Large intestine (tissue), 3 donors: Measurements from ENCODE around the gene PTPRD. TPM values are rescaled to one million over a fixed set of nuclear protein-coding genes. Genes with fewer than 3 reads are reported as not detected.

ENCODE experiments used
- DNase-seq, 2 donors: peaks; one replicate each; pipeline versions ENCODE4 v3.0.0 to v3.0.0-alpha.2; 2013
- H3K27ac ChIP-seq: one replicate; pipeline ENCODE4 v1.5.1; 2013; ENCODE audit warnings: low read length
- H3K27me3 ChIP-seq: 2 replicates; pipeline ENCODE4 v1.6.1; 2013; ENCODE audit warnings: low read length; ENCODE audit not compliant: control insufficient read depth, insufficient read depth
- H3K36me3 ChIP-seq: 2 replicates; pipeline ENCODE4 v1.6.1; 2013; ENCODE audit warnings: low read length; ENCODE audit not compliant: control insufficient read depth, insufficient read depth
- H3K4me1 ChIP-seq: one replicate; pipeline ENCODE4 v1.6.1; 2013; ENCODE audit warnings: low read length; ENCODE audit not compliant: control insufficient read depth, insufficient read depth
- H3K4me3 ChIP-seq: one replicate; pipeline ENCODE4 v1.5.1; 2013; ENCODE audit warnings: low read length
- H3K9me3 ChIP-seq: one replicate; pipeline ENCODE4 v1.6.1; 2013; ENCODE audit warnings: mild to moderate bottlenecking, low read depth, low read length, moderate library complexity; ENCODE audit not compliant: control insufficient read depth
- WGBS: methylation state at CpG from one replicate; pipeline ENCODE4 v1.1.5; 2013; ENCODE audit warnings: low lambda C conversion rate; ENCODE audit not compliant: insufficient coverage; 5-methylcytosine and 5-hydroxymethylcytosine counted together
- polyA plus RNA-seq: library from polyadenylated mRNA; unstranded; fragments of 120-200 nt; gene quantifications from one replicate; pipeline ENCODE4 v1.2.1, GENCODE V29; 2013

Gene PTPRD
- polyA plus RNA-seq, 1 donor = 12.0 TPM

GRCh38 chr9:8860086-8860485 lies 1752.7 kb downstream of the PTPRD start:
- no peaks in the 10 kb centered on the region for H3K36me3 ChIP-seq
- peaks cover 6% of the 10 kb centered on the region for H3K4me1 ChIP-seq
- no peak overlapping the region for H3K4me3 ChIP-seq
- no peak for DNase-seq
- H3K27me3 ChIP-seq = peaks cover 39% of the 10 kb centered on the region
- H3K27ac ChIP-seq = no peak overlapping the region
- H3K9me3 ChIP-seq = peaks cover 6% of the 10 kb centered on the region

- peaks cover 39% of the 10 kb centered on the region for H3K27me3 ChIP-seq
- H3K9me3 ChIP-seq = peaks cover 6% of the 10 kb centered on the region
- no peak for DNase-seq
- no CpG with 5 or more reads among the region's 3 CpGs for WGBS
- no peak overlapping the region for H3K4me3 ChIP-seq
- H3K4me1 ChIP-seq = peaks cover 6% of the 10 kb centered on the region
- no peak overlapping the region for H3K27ac ChIP-seq
- H3K36me3 ChIP-seq = no peaks in the 10 kb centered on the region
These were observed 1753.4 kb downstream of the PTPRD start for GRCh38 chr9:8859416-8859815.

- WGBS = no CpG with 5 or more reads among the region's 27 CpGs
- DNase-seq = no peak
- H3K4me1 ChIP-seq = peaks cover 6% of the 10 kb centered on the region
- no peaks in the 10 kb centered on the region for H3K36me3 ChIP-seq
- H3K9me3 ChIP-seq = peaks cover 6% of the 10 kb centered on the region
- no peak overlapping the region for H3K27ac ChIP-seq
- peaks cover 39% of the 10 kb centered on the region for H3K27me3 ChIP-seq
- peak overlapping the region; percentile 48 for H3K4me3 ChIP-seq
These were observed 1754.1 kb downstream of the PTPRD start for GRCh38 chr9:8858596-8859161.

GRCh38 chr9:8857926-8858595 lies 1754.7 kb downstream of the PTPRD start:
- Histone ChIP-seq H3K27me3 (peaks cover 39% of the 10 kb centered on the region), H3K4me1 (peaks cover 6% of the 10 kb centered on the region), H3K4me3 (peak overlapping the region; percentile 48), H3K27ac (no peak overlapping the region), H3K9me3 (peaks cover 6% of the 10 kb centered on the region), H3K36me3 (no peaks in the 10 kb centered on the region)
- peak; percentile 20 to 54 for DNase-seq
- WGBS = no CpG with 5 or more reads among the region's 45 CpGs

- WGBS = no CpG with 5 or more reads among the region's 76 CpGs
- DNase-seq = peak in 1 of 2 donors; percentile 48
- Histone ChIP-seq H3K9me3 (peaks cover 6% of the 10 kb centered on the region), H3K4me1 (peaks cover 6% of the 10 kb centered on the region), H3K4me3 (peak overlapping the region; percentile 48), H3K36me3 (no peaks in the 10 kb centered on the region), H3K27ac (no peak overlapping the region), H3K27me3 (peaks cover 39% of the 10 kb centered on the region)
These were observed 1755.5 kb downstream of the PTPRD start for GRCh38 chr9:8857068-8857925.

GRCh38 chr9:8856396-8857067 lies 1756.3 kb downstream of the PTPRD start:
- H3K4me3 ChIP-seq = peak overlapping the region; percentile 46
- peaks cover 6% of the 10 kb centered on the region for H3K9me3 ChIP-seq
- 49% methylated on average over 4 of the region's 9 CpGs for WGBS
- H3K4me1 ChIP-seq = peaks cover 6% of the 10 kb centered on the region
- no peak overlapping the region for H3K27ac ChIP-seq
- H3K27me3 ChIP-seq = peaks cover 39% of the 10 kb centered on the region
- DNase-seq = no peak
- H3K36me3 ChIP-seq = no peaks in the 10 kb centered on the region

- Histone ChIP-seq H3K27me3 (peaks cover 36% of the 10 kb centered on the region), H3K27ac (no peak overlapping the region), H3K9me3 (peaks cover 6% of the 10 kb centered on the region), H3K4me1 (peaks cover 6% of the 10 kb centered on the region), H3K4me3 (no peak overlapping the region), H3K36me3 (no peaks in the 10 kb centered on the region)
- WGBS = no CpG with 5 or more reads among the region's 1 CpG
- no peak for DNase-seq
These were observed 1757.8 kb downstream of the PTPRD start for GRCh38 chr9:8855046-8855445.

GRCh38 chr9:8852301-8852864 lies 1760.4 kb downstream of the PTPRD start:
- no peak for DNase-seq
- Histone ChIP-seq H3K27ac (no peak overlapping the region), H3K4me1 (no peaks in the 10 kb centered on the region), H3K27me3 (peaks cover 13% of the 10 kb centered on the region), H3K36me3 (no peaks in the 10 kb centered on the region), H3K9me3 (no peaks in the 10 kb centered on the region), H3K4me3 (no peak overlapping the region)
- WGBS = no CpG with 5 or more reads among the region's 4 CpGs

- no peak for DNase-seq
- Histone ChIP-seq H3K27me3 (peaks cover 2% of the 10 kb centered on the region), H3K9me3 (no peaks in the 10 kb centered on the region), H3K36me3 (no peaks in the 10 kb centered on the region), H3K27ac (no peak overlapping the region), H3K4me3 (no peak overlapping the region), H3K4me1 (no peaks in the 10 kb centered on the region)
These were observed 1761.9 kb downstream of the PTPRD start for GRCh38 chr9:8850914-8851313.

GRCh38 chr9:8845808-8846207 lies 1767.0 kb downstream of the PTPRD start:
- Histone ChIP-seq H3K36me3 (no peaks in the 10 kb centered on the region), H3K4me3 (no peak overlapping the region), H3K9me3 (no peaks in the 10 kb centered on the region), H3K4me1 (no peaks in the 10 kb centered on the region), H3K27ac (no peak overlapping the region), H3K27me3 (no peaks in the 10 kb centered on the region)
- no peak for DNase-seq
- 100% methylated on average over 2 of the region's 3 CpGs for whole genome bisulfite sequencing
